Parathyroid adenoma (tissue), 2 donors: Measurements from ENCODE around the gene NOP14.
"Not testable (repeated sequence)": the region's sequence is repeated elsewhere in the genome, so short reads cannot be mapped to it uniquely, and the experiment has no call there.

Experiments
- H2AFZ ChIP-seq: fragments of 300-600 bp; sonication (generic); one replicate; pipeline ENCODE4 v1.7.0; 2017; ENCODE audit warnings: antibody characterized with exemption, mild to moderate bottlenecking
- H3K27ac ChIP-seq: fragments of 300-600 bp; sonication (generic); one replicate; pipeline ENCODE4 v1.7.0; 2017
- H3K27me3 ChIP-seq: fragments of 300-600 bp; sonication (generic); one replicate; pipeline ENCODE4 v1.7.0; 2017; ENCODE audit warnings: low read length; ENCODE audit not compliant: control insufficient read depth, insufficient read depth
- H3K36me3 ChIP-seq: fragments of 300-600 bp; sonication (generic); one replicate; pipeline ENCODE4 v1.7.0; 2017; ENCODE audit warnings: low read length; ENCODE audit not compliant: control insufficient read depth, insufficient read depth
- H3K4me1 ChIP-seq: fragments of 300-600 bp; sonication (generic); one replicate; pipeline ENCODE4 v1.7.0; 2017; ENCODE audit warnings: control low read depth
- H3K4me2 ChIP-seq: fragments of 300-600 bp; sonication (generic); one replicate; pipeline ENCODE4 v1.7.0; 2017; ENCODE audit warnings: low read length
- H3K4me3 ChIP-seq: fragments of 300-600 bp; sonication (generic); one replicate; pipeline ENCODE4 v1.7.0; 2017; ENCODE audit warnings: low read depth, low read length
- H3K79me2 ChIP-seq: fragments of 300-600 bp; sonication (generic); one replicate; pipeline ENCODE4 v1.7.0; 2017; ENCODE audit warnings: control low read depth
- H3K9ac ChIP-seq: fragments of 300-600 bp; sonication (generic); one replicate; pipeline ENCODE4 v1.7.0; 2017; ENCODE audit warnings: mild to moderate bottlenecking
- H3K9me3 ChIP-seq: fragments of 300-600 bp; sonication (generic); one replicate; pipeline ENCODE4 v1.7.0; 2017; ENCODE audit warnings: low read length; ENCODE audit not compliant: control insufficient read depth
- TF ChIP-seq, protein P1 (sequence below): fragments of 300-600 bp; sonication (generic); IDR thresholded peaks from one replicate; pipeline ENCODE4 v1.7.0; 2017; ENCODE audit warnings: antibody characterized with exemption, mild to moderate bottlenecking
- donor health status: primary hyperparathyroidism.

The NOP14 gene

GRCh38 chr4:2948895-2949781, 14.1 kb downstream of the NOP14 start:
- no peak overlapping the region for H2AFZ ChIP-seq
- H3K79me2 ChIP-seq, result no peaks in the 10 kb centered on the region
- no peaks in the 10 kb centered on the region for H3K27me3 ChIP-seq
- no peak overlapping the region for H3K4me3 ChIP-seq
- no peak overlapping the region for H3K9ac ChIP-seq
- H3K4me1 ChIP-seq, result no peaks in the 10 kb centered on the region
- TF ChIP-seq, protein P1, sequence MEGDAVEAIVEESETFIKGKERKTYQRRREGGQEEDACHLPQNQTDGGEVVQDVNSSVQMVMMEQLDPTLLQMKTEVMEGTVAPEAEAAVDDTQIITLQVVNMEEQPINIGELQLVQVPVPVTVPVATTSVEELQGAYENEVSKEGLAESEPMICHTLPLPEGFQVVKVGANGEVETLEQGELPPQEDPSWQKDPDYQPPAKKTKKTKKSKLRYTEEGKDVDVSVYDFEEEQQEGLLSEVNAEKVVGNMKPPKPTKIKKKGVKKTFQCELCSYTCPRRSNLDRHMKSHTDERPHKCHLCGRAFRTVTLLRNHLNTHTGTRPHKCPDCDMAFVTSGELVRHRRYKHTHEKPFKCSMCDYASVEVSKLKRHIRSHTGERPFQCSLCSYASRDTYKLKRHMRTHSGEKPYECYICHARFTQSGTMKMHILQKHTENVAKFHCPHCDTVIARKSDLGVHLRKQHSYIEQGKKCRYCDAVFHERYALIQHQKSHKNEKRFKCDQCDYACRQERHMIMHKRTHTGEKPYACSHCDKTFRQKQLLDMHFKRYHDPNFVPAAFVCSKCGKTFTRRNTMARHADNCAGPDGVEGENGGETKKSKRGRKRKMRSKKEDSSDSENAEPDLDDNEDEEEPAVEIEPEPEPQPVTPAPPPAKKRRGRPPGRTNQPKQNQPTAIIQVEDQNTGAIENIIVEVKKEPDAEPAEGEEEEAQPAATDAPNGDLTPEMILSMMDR, result no peak
- no peaks in the 10 kb centered on the region for H3K36me3 ChIP-seq
- H3K4me2 ChIP-seq, result no peak overlapping the region
- no peaks in the 10 kb centered on the region for H3K9me3 ChIP-seq
- no peak overlapping the region for H3K27ac ChIP-seq

GRCh38 chr4:2947926-2948325, 15.3 kb downstream of the NOP14 start:
- Histone ChIP-seq H3K9ac (no peak overlapping the region), H3K4me1 (no peaks in the 10 kb centered on the region), H3K27ac (no peak overlapping the region)

DNA sequence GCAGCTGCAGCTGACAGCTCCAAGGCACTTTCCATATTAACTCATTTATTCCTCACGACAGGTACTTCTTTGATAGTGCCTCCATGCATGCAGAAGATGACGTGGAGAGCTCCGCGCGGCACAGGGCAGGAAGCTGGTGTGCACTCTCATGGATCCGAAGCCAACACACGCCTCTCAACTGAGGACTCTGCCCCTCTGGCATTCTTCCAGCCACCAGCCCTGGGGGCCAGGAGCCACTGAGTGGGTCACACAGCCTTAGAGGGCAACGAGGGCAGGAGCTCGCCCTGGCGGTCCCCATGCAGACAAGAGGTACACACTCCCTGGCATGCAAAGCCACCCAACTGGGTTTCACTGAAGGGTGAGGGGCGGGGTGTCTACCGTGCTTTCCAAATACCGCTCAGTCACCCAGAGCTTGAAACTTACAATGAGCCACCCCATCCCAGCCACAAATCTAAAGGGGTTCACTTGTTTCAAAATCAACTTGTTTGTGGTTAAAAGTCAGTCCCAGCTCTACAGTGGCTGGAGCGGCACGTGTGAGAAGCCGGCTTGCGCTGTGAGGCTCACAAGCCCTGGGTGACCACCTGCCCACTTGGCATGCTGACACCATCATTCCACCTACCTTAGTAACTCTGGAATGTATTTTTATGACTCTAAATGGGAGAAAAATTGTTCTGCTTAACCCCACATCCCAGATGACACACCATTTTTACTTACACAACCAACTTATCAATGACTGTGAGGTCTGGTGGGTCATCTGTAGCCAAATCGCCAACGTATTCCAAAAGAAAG, 16.2 kb downstream of the NOP14 start:
- no peak overlapping the region for H3K27ac ChIP-seq

More at GRCh38 chr4:2947926-2948325, 15.3 kb downstream of the NOP14 start:
- Histone ChIP-seq H3K9me3 (no peaks in the 10 kb centered on the region), H3K4me2 (no peak overlapping the region), H3K79me2 (no peaks in the 10 kb centered on the region), H3K36me3 (no peaks in the 10 kb centered on the region), H2AFZ (no peak overlapping the region), H3K4me3 (no peak overlapping the region), H3K27me3 (no peaks in the 10 kb centered on the region)
- TF ChIP-seq, protein P1, result no peak

DNA sequence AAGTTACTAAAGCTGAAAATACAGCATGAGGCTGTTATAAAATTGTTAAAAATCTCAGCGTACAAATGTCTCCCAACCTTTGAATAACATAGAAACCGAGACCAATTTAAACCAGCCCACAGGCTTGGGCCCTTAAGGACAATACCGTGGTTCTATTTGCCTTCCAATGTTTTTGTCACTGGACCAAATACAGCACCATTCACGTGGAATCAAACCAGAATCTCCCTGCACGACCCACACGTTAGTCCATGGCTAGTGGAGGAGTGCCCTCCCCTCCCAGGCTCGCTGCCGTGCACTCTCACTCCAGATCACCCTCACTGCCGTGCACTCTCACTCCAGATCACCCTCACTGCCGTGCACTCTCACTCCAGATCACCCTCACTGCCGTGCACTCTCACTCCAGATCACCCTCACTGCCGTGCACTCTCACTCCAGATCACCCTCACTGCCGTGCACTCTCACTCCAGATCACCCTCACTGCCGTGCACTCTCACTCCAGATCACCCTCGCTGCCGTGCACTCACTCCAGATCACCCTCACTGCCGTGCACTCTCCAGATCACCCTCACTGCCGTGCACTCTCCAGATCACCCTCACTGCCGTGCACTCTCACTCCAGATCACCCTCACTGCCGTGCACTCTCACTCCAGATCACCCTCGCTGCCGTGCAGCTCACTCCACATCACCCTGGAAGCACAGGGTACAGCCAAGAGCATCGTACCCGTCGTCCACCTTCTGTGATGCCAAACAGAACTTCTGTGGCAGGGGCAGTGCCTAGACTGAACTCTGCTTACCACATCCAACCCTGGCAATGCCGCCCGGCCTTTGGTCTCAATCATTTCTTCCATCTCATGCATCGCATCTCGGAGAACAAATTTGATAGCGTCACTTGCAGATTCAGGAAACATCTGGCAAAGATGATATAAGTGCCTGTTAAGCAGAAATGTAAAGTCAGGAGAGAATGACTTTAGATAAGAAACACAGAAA, 17.3 kb downstream of the NOP14 start:
- not testable (repeated sequence) for H3K4me1 ChIP-seq, H3K27ac ChIP-seq, H3K79me2 ChIP-seq, H3K36me3 ChIP-seq, H3K9me3 ChIP-seq, H3K4me2 ChIP-seq, H2AFZ ChIP-seq, H3K27me3 ChIP-seq, H3K9ac ChIP-seq, H3K4me3 ChIP-seq

More for the DNA sequence above, 16.2 kb downstream of the NOP14 start:
- Histone ChIP-seq H3K4me3 (no peak overlapping the region), H3K9me3 (no peaks in the 10 kb centered on the region), H3K9ac (no peak overlapping the region), H3K4me2 (no peak overlapping the region), H3K27me3 (no peaks in the 10 kb centered on the region), H3K36me3 (no peaks in the 10 kb centered on the region), H2AFZ (no peak overlapping the region), H3K79me2 (no peaks in the 10 kb centered on the region), H3K4me1 (no peaks in the 10 kb centered on the region)
- TF ChIP-seq, protein P1, result no peak
